GM18951 (cell line): ENCODE results near the gene RERE.
"Not testable (repeated sequence)": the region's sequence is repeated elsewhere in the genome, so short reads cannot be mapped to it uniquely, and the experiment has no call there.

Source experiments
- POLR2A ChIP-seq: IDR thresholded peaks from 4 replicates; pipeline ENCODE4 v1.6.1; 2011; ENCODE audit warnings: mild to moderate bottlenecking; ENCODE audit not compliant: insufficient read length, insufficient read depth; ENCODE audit errors: extremely low read depth
- in situ Hi-C: fragments of 300-500 bp; cut with MboI; formaldehyde crosslinking; loops from one replicate; pipeline ENCODE4 v1.12.0; 2022; ENCODE audit warnings: low sequenced_read_pairs, mixed read lengths, inconsistent platforms; ENCODE audit not compliant: unreplicated experiment

RERE gene

GRCh38 chr1:8616791-8617190 lies 200.6 kb downstream of the RERE start:
- in situ Hi-C loops = not testable (repeated sequence)

GRCh38 chr1:8611634-8612515 lies 205.6 kb downstream of the RERE start:
- in situ Hi-C loops = not testable (repeated sequence)

GRCh38 chr1:8607906-8608305 lies 209.5 kb downstream of the RERE start:
- TF ChIP-seq POLR2A = no peak
- in situ Hi-C loops = no loop called here

- TF ChIP-seq POLR2A = no peak
- in situ Hi-C loops = no loop called here
Measured at GRCh38 chr1:8604041-8604945, 213.1 kb downstream of the RERE start.

DNA sequence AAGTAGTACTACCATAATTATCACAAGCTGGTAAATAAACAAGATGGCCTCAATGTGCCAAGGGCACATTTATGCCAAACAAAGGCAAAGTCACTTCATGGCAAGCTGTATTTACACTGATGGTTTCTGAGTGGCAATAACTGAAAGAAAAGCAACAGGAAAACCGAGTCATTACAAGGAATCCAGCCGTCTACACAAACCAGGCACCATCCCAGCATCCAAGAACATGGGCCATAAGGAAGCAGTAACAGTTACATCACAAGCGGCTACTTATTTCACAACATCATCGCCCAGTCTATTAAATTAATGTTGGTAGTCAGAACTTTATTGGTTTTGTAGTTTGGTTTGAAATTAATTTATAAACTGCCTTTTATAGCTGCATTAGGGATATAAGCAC lies 214.2 kb downstream of the RERE start:
- in situ Hi-C loops = no loop called here
- no peak for TF ChIP-seq POLR2A

GRCh38 chr1:8602471-8603219 lies 214.8 kb downstream of the RERE start:
- no peak for TF ChIP-seq POLR2A
- in situ Hi-C loops = no loop called here

GRCh38 chr1:8600336-8600735 lies 217.1 kb downstream of the RERE start:
- in situ Hi-C loops = no loop called here
- no peak for TF ChIP-seq POLR2A

GRCh38 chr1:8599646-8600212 lies 217.7 kb downstream of the RERE start:
- in situ Hi-C loops = no loop called here
- no peak for TF ChIP-seq POLR2A

GRCh38 chr1:8598783-8599182 lies 218.7 kb downstream of the RERE start:
- TF ChIP-seq POLR2A = no peak
- in situ Hi-C loops = no loop called here

- in situ Hi-C loops = no loop called here
Measured at GRCh38 chr1:8598060-8598724, 219.2 kb downstream of the RERE start.

GRCh38 chr1:8597455-8597854 lies 220.0 kb downstream of the RERE start:
- in situ Hi-C loops = no loop called here
- no peak for TF ChIP-seq POLR2A

More at GRCh38 chr1:8598060-8598724, 219.2 kb downstream of the RERE start:
- TF ChIP-seq POLR2A = no peak

GRCh38 chr1:8595941-8596340 lies 221.5 kb downstream of the RERE start:
- TF ChIP-seq POLR2A = no peak
- in situ Hi-C loops = no loop called here
